K562 (cell line): ENCODE results near the gene CZIB.

Source experiments
- CBFB ChIP-seq: sonication (generic); formaldehyde crosslinking; IDR thresholded peaks from 2 replicates; pipeline ENCODE4 v1.4.0; 2020; ENCODE audit warnings: mild to moderate bottlenecking, missing genetic modification reagents
- CBX2 ChIP-seq: fragments of 200-600 bp; sonication (generic); IDR thresholded peaks from one replicate; pipeline ENCODE4 v1.6.1; 2012; ENCODE audit warnings: mild to moderate bottlenecking, low read length, inconsistent platforms; ENCODE audit not compliant: insufficient read depth, poor library complexity, severe bottlenecking
- CCAR2 ChIP-seq: fragments of 200-400 bp; formaldehyde crosslinking; IDR thresholded peaks from 2 replicates; pipeline ENCODE4 v1.6.1; 2017; ENCODE audit warnings: mild to moderate bottlenecking, low read depth, low read length
- CTCF ChIP-seq, 3 experiments: IDR thresholded peaks in 2 of 3; conservative IDR thresholded peaks in 1 of 3; 2 replicates each; pipeline ENCODE4 v1.5.1; 2011 to 2012; ENCODE audit warnings: low read length in 3 of 3, mild to moderate bottlenecking in 3 of 3, control low read depth in 2 of 3, improper control_type of control experiment in 1 of 3, inconsistent platforms in 1 of 3, low read depth in 1 of 3, mixed read lengths in 1 of 3, moderate library complexity in 1 of 3; ENCODE audit not compliant: insufficient read depth in 2 of 3
- ELK1 ChIP-seq: sonication (generic); formaldehyde crosslinking; IDR thresholded peaks from 2 replicates; pipeline ENCODE4 v1.8.1; 2022; ENCODE audit warnings: missing genetic modification reagents
- GATA2 ChIP-seq: sonication (generic); formaldehyde crosslinking; IDR thresholded peaks from 2 replicates; pipeline ENCODE4 v1.4.0; 2020; ENCODE audit warnings: mild to moderate bottlenecking, missing genetic modification reagents
- MEF2A ChIP-seq: IDR thresholded peaks from 2 replicates; pipeline ENCODE4 v1.6.1; 2011; ENCODE audit warnings: low read depth, mild to moderate bottlenecking, low read length, moderate library complexity; ENCODE audit not compliant: control insufficient read depth
- NR3C1 ChIP-seq: sonication (generic); formaldehyde crosslinking; IDR thresholded peaks from 2 replicates; pipeline ENCODE4 v1.8.1; 2022; ENCODE audit warnings: missing genetic modification reagents
- REST ChIP-seq, 2 experiments: fragments of 450-650 bp; formaldehyde crosslinking in 1 of 2; IDR thresholded peaks; 2 replicates each; pipeline versions ENCODE4 v1.4.0 to v1.6.1; 2014 to 2020; ENCODE audit warnings: mild to moderate bottlenecking in 2 of 2, borderline replicate concordance in 1 of 2, low read depth in 1 of 2
- TARDBP ChIP-seq: fragments of 450-650 bp; IDR thresholded peaks from 2 replicates; pipeline ENCODE4 v1.6.1; 2016
- ZNF224 ChIP-seq: sonication (generic); formaldehyde crosslinking; IDR thresholded peaks from 2 replicates; pipeline ENCODE4 v1.8.0; 2022; ENCODE audit warnings: mild to moderate bottlenecking, missing genetic modification reagents
- ZNF79 ChIP-seq: fragments of 250-450 bp; sonication (Bioruptor Pico); IDR thresholded peaks from 2 replicates; pipeline ENCODE4 v1.4.0; 2020; ENCODE audit warnings: low read depth, mild to moderate bottlenecking, moderate library complexity

GRCh38 chr1:53242381-53242780 lies 21.9 kb upstream of the CZIB start:
- TF ChIP-seq REST (IDR thresholded peaks at IDR 0.05; ENCODE audit: borderline replicate concordance) (no peak), REST (CRISPR knock-in tag; IDR thresholded peaks at IDR 0.05; ENCODE audit: low read depth) (no peak), CTCF (IDR thresholded peaks at IDR 0.05 in 2 of 3, conservative IDR thresholded peaks at IDR 0.05 in 1 of 3; ENCODE audit: insufficient read depth in 2 of 3, low read depth in 1 of 3, low read length in 3 of 3) (no peak), CBFB (CRISPR knock-in tag) (no peak), CBX2 (no peak), ELK1 (CRISPR knock-in tag) (no peak), TARDBP (no peak), CCAR2 (no peak), NR3C1 (CRISPR knock-in tag) (no peak), MEF2A (no peak), GATA2 (CRISPR knock-in tag) (no peak), ZNF79 (CRISPR knock-in tag) (no peak), ZNF224 (CRISPR knock-in tag) (no peak)
